Endothelial cell of umbilical vein (primary cell): Measurements from ENCODE around the gene CELA3A. TPM values are rescaled to one million over a fixed set of nuclear protein-coding genes. Genes with fewer than 3 reads are reported as not detected.
"Not testable (repeated sequence)": the region's sequence is repeated elsewhere in the genome, so short reads cannot be mapped to it uniquely, and the experiment has no call there.

Experiments used
- BruUV-seq: library from RNA; stranded (reverse); fragments of 400-500 nt; replicated peaks from 2 replicates; lab custom pipeline; 2021; lab: Mats Ljungman, UMichigan
- CTCF ChIA-PET: fragments of 300-600, 350-600 bp; sonication (Branson Sonifier 250); formaldehyde crosslinking; loops from one replicate; lab custom pipeline; 2021; ENCODE audit warnings: antibody characterized with exemption, inconsistent platforms; lab: Charles Lee
- POLR2A ChIA-PET: fragments of 300-600, 350-600 bp; sonication (Branson Sonifier 250); formaldehyde crosslinking; loops from one replicate; lab custom pipeline; 2021; ENCODE audit warnings: antibody characterized with exemption, inconsistent platforms; lab: Charles Lee
- DNase-seq: peaks from one replicate; pipeline ENCODE4 v3.0.0-alpha.2; 2011; ENCODE audit warnings: low read depth, low spot score
- FAIRE-seq: peaks from 2 replicates; lab custom pipeline; 2011; peaks lifted over from hg19 to GRCh38; lab: Jason Lieb, UNC
- H2AFZ ChIP-seq: 2 replicates; pipeline ENCODE4 v1.6.0; 2012; ENCODE audit warnings: low read depth, low read length, control low read depth, inconsistent platforms
- H3K27ac ChIP-seq: 2 replicates; pipeline ENCODE4 v1.5.1; 2011; ENCODE audit warnings: low read depth, mild to moderate bottlenecking, control low read depth, low read length, moderate library complexity; ENCODE audit not compliant: insufficient read depth
- H3K27me3 ChIP-seq, 2 experiments: 2 replicates each; pipeline versions ENCODE4 v1.6.0 to v1.6.1; 2011; ENCODE audit warnings: low read length in 2 of 2, mixed read lengths in 1 of 2; ENCODE audit not compliant: control insufficient read depth in 2 of 2, insufficient read depth in 2 of 2
- H3K36me3 ChIP-seq, 2 experiments: 2 replicates in 1 of 2; 3 replicates in 1 of 2; pipeline ENCODE4 v1.5.1; 2011; ENCODE audit warnings: low read length in 2 of 2, mild to moderate bottlenecking in 1 of 2, moderate library complexity in 1 of 2; ENCODE audit not compliant: control insufficient read depth in 2 of 2, insufficient read depth in 2 of 2; ENCODE audit errors: extremely low read depth in 1 of 2
- H3K4me1 ChIP-seq: 3 replicates; pipeline ENCODE4 v1.5.1; 2011; ENCODE audit warnings: mild to moderate bottlenecking, low read length; ENCODE audit not compliant: control insufficient read depth, insufficient read depth; ENCODE audit errors: extremely low read depth
- H3K4me2 ChIP-seq: 2 replicates; pipeline ENCODE4 v1.6.1; 2011; ENCODE audit warnings: low read length, control low read depth, mixed read lengths; ENCODE audit not compliant: insufficient read depth
- H3K4me3 ChIP-seq, 3 experiments: fragments of 200-600 bp in 1 of 3; sonication (generic), shearing (Covaris generic) in 1 of 3; replicated peaks in 1 of 3; 2 replicates each; pipeline ENCODE4 v1.5.1; 2011 to 2016; ENCODE audit warnings: control low read depth in 3 of 3, low read length in 3 of 3, mild to moderate bottlenecking in 2 of 3, inconsistent platforms in 1 of 3, low read depth in 1 of 3, moderate library complexity in 1 of 3; ENCODE audit not compliant: insufficient read depth in 1 of 3
- H3K79me2 ChIP-seq: 2 replicates; pipeline ENCODE4 v1.6.0; 2012; ENCODE audit warnings: low read length, inconsistent platforms; ENCODE audit not compliant: control insufficient read depth, insufficient read depth
- H3K9ac ChIP-seq: replicated peaks from 2 replicates; pipeline ENCODE3; 2011; ENCODE audit warnings: low read length, control low read depth; ENCODE audit not compliant: insufficient read depth; ENCODE audit errors: extremely low read depth
- H3K9me1 ChIP-seq: replicated peaks from 3 replicates; pipeline ENCODE4 v1.6.0; 2011; ENCODE audit warnings: mild to moderate bottlenecking, low read length; ENCODE audit not compliant: control insufficient read depth, insufficient read depth; ENCODE audit errors: extremely low read depth
- H3K9me3 ChIP-seq: replicated peaks from 2 replicates; pipeline ENCODE4 v1.5.1; 2012; ENCODE audit warnings: low read length, inconsistent platforms; ENCODE audit not compliant: control insufficient read depth, insufficient read depth
- H4K20me1 ChIP-seq: replicated peaks from 2 replicates; pipeline ENCODE3; 2011; ENCODE audit warnings: mild to moderate bottlenecking, low read length; ENCODE audit not compliant: control insufficient read depth, insufficient read depth; ENCODE audit errors: extremely low read depth
- dilution Hi-C: fragments of 300-500 bp; cut with MboI; formaldehyde crosslinking; loops from one replicate; pipeline ENCODE4 v1.15.0; 2019; ENCODE audit warnings: low sequenced_read_pairs; ENCODE audit not compliant: extremely low pct_ligation_motif_present
- intact Hi-C: fragments of 100-400 bp; cut with micrococcal nuclease; formaldehyde crosslinking; loops from one replicate; pipeline ENCODE4 v1.10.0; 2022
- polyA plus RNA-seq, 4 experiments: library from polyadenylated mRNA; depleted of rRNA in 3 of 4; stranded (reverse) in 3 of 4; unstranded in 1 of 4; fragments of >200 nt; gene quantifications; 2 replicates each; pipeline versions ENCODE4 v1.2.1 to v1.2.3, GENCODE V29; 2011 to 2012; ENCODE audit warnings: missing spikeins in 1 of 4
- total RNA-seq: library from RNA; stranded (reverse); gene quantifications from 2 replicates; pipeline ENCODE4 v1.2.3, GENCODE V29; 2021

CELA3A gene
- total and polyA plus RNA-seq, 2 donors (not counting 3 experiments of a cell fraction or from before 2014, with no cell fraction given): not detected

DNA sequence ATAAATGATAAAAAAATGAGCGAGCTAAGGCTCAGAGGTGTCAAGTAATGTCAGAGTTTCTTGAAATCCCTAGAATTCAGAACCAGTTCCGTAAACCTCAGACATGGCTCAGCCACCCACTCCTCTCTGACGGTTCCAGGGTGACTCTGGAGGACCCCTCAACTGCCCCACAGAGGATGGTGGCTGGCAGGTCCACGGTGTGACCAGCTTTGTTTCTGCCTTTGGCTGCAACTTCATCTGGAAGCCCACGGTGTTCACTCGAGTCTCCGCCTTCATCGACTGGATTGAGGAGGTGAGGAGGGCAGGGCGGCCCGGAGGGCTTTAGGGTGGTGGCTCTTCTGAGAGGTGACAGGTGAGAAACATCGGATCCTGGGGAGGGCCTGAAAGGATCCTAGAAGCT lies 8.1 kb downstream of the CELA3A start:
- BruUV-seq, H3K36me3 ChIP-seq, dilution Hi-C loops, H3K9me1 ChIP-seq, H3K4me3 ChIP-seq, CTCF ChIA-PET, H4K20me1 ChIP-seq, intact Hi-C loops, POLR2A ChIA-PET, H3K27ac ChIP-seq, H3K9me3 ChIP-seq, H3K27me3 ChIP-seq, H2AFZ ChIP-seq, H3K9ac ChIP-seq, H3K4me1 ChIP-seq, H3K4me2 ChIP-seq, DNase-seq, H3K79me2 ChIP-seq, FAIRE-seq: not testable (repeated sequence)

DNA sequence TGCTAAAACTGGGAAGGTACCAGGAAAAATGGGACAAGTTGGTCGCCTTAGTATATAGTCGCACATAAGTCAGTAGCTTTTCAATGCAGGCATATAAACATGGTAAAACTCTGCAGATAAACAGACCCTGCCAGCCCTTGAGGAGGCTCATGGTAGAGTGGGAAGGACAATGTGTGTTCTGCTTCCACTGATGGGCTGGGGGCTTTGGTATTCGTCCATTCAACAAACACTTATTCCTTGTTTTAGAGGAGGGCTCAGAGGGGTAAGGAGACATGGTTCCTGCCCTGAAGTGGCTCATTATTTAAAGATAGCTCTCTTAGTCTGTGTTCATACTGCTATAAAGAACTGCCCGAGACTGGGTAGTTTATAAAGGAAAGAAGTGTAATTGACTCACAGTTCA lies 11.3 kb downstream of the CELA3A start:
- H3K27me3 ChIP-seq, H3K27ac ChIP-seq, DNase-seq, POLR2A ChIA-PET, dilution Hi-C loops, H3K4me2 ChIP-seq, CTCF ChIA-PET, H4K20me1 ChIP-seq, intact Hi-C loops, H3K9ac ChIP-seq, H3K36me3 ChIP-seq, H3K4me3 ChIP-seq, H3K9me3 ChIP-seq, H3K4me1 ChIP-seq, BruUV-seq, H3K9me1 ChIP-seq, H3K79me2 ChIP-seq, H2AFZ ChIP-seq: not testable (repeated sequence)
- FAIRE-seq: peak; percentile 26

DNA sequence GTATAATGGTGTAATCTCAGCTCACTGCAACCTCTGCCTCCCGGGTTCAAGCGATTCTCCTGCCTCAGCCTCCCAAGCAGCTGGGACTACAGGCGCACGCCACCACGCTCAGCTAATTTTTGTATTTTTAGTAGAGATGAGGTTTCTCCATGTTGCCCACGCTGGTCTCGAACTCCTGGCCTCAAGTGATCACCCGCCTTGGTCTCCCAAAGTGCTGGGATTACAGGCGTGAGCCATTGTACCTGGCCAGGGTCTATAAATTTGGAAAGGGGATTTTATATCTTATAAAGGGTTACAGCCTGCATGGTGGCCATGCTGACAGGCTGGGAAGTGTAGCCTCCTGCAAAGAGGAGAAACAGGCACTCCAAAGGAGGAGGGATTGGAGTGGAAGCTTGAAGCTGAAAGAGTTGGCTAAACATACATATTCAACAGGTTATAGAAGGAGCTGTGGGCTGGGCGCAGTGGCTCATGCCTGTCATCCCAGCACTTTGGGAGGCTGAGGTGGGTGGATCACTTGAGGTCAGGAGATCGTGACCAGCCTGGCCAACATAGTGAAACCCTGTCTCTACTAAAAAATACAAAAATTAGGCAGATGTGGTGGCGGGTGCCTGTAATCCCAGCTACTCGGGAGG lies 13.2 kb downstream of the CELA3A start:
- H3K27ac ChIP-seq, H3K4me3 ChIP-seq, H3K9ac ChIP-seq, DNase-seq, H3K36me3 ChIP-seq, H3K27me3 ChIP-seq, H3K79me2 ChIP-seq, H3K9me1 ChIP-seq, FAIRE-seq, BruUV-seq, POLR2A ChIA-PET, dilution Hi-C loops, intact Hi-C loops, H2AFZ ChIP-seq, H4K20me1 ChIP-seq, H3K9me3 ChIP-seq, H3K4me2 ChIP-seq: not testable (repeated sequence)
- peaks cover 14% of the 10 kb centered on the region for H3K4me1 ChIP-seq
- CTCF ChIA-PET: interaction anchor here (1.5 kb wide), 2 partner anchors 9 to 23 kb away, joined by 3 to 5 read pairs; no protein-coding TSS in a partner anchor
